Body of pancreas (tissue), 4 donors: ENCODE results near the gene ATXN7. TPM values are rescaled to one million over a fixed set of nuclear protein-coding genes. Genes with fewer than 3 reads are reported as not detected.

Source experiments
- ATAC-seq: fragments of 150-250 bp; one replicate; pipeline ENCODE4 v1.9.1; 2016
- DNase-seq, 4 donors: peaks; one replicate each; pipeline ENCODE4 v3.0.0-alpha.2; 2019
- H3K27ac ChIP-seq, 4 donors: fragments of 200-600 bp; sonication (generic); 1 replicate in 3 of 4; 2 replicates in 1 of 4; pipeline versions ENCODE4 v1.5.1 to v1.6.1; 2016 to 2019; ENCODE audit warnings: mild to moderate bottlenecking in 1 of 4, mixed read lengths in 1 of 4, moderate library complexity in 1 of 4
- H3K27me3 ChIP-seq, 2 donors: fragments of 200-600 bp; sonication (generic); one replicate each; pipeline ENCODE4 v1.6.0; 2016; ENCODE audit warnings: mild to moderate bottlenecking in 1 of 2
- H3K36me3 ChIP-seq, 2 donors: fragments of 200-600 bp; sonication (generic); replicated peaks in 1 of 2; 2 replicates each; pipeline ENCODE4 v1.5.1; 2016; ENCODE audit warnings: low read depth in 2 of 2; ENCODE audit not compliant: insufficient read depth in 1 of 2
- H3K4me1 ChIP-seq: fragments of 200-600 bp; sonication (generic); one replicate; pipeline ENCODE4 v1.6.0; 2016
- H3K4me3 ChIP-seq, 2 donors: fragments of 200-600 bp; sonication (generic); 1 replicate in 1 of 2; 2 replicates in 1 of 2; pipeline ENCODE4 v1.5.1; 2016 to 2019
- H3K9me3 ChIP-seq, 3 donors: fragments of 200-600 bp; sonication (generic); 1 replicate in 2 of 3; 2 replicates in 1 of 3; pipeline ENCODE4 v1.5.1; 2016
- CTCF ChIP-seq, 7 experiments: fragments of 450-650 bp in 4 of 7; fragments of 200-600 bp in 3 of 7; sonication (generic) in 3 of 7; IDR thresholded peaks; one replicate each; pipeline ENCODE4 v1.5.1; 2016 to 2019; ENCODE audit warnings: antibody characterized with exemption in 7 of 7
- POLR2A ChIP-seq, 3 donors: fragments of 450-650 bp; IDR thresholded peaks; one replicate each; pipeline ENCODE4 v1.6.1; 2016; ENCODE audit warnings: antibody characterized with exemption in 3 of 3, mild to moderate bottlenecking in 2 of 3
- WGBS, 2 donors: methylation state at CpG; one replicate each; pipeline ENCODE4 v1.1.5; 2017; 5-methylcytosine and 5-hydroxymethylcytosine counted together
- intact Hi-C: fragments of 100-400 bp; cut with DNase I; formaldehyde crosslinking; loops from one replicate; pipeline ENCODE4 v1.15.1; 2023
- total RNA-seq, 2 donors: library from RNA; depleted of rRNA; stranded (reverse); fragments of >200 nt; gene quantifications; one replicate each; pipeline ENCODE4 v1.1.0, GENCODE V29; 2016

Gene ATXN7
- total RNA-seq, 2 donors from 2014 or later = 36.3 to 43.8 TPM

- Histone ChIP-seq H3K9me3 (no peaks in the 10 kb centered on the region), H3K27me3 (no peaks in the 10 kb centered on the region), H3K4me1 (peaks cover 96% of the 10 kb centered on the region), H3K36me3 (no peaks in the 10 kb centered on the region), H3K27ac (peak overlapping the region in 2 of 4 donors; percentile 24 to 49), H3K4me3 (no peak overlapping the region)
- DNase-seq (no peak), ATAC-seq (no peak)
- WGBS, 2 donors = 58 to 72% methylated on average over 6 of the region's 6 CpGs
- intact Hi-C loops = no loop called here
- TF ChIP-seq POLR2A (IDR thresholded peaks at IDR 0.05) (no peak), CTCF (IDR thresholded peaks at IDR 0.05) (no peak)
These were observed 70.6 kb downstream of the ATXN7 start for GRCh38 chr3:63934041-63934866.

GRCh38 chr3:63936925-63937324, 73.3 kb downstream of the ATXN7 start:
- intact Hi-C loops = no loop called here
- no peaks in the 10 kb centered on the region for H3K27me3 ChIP-seq
- WGBS, 2 donors = 36 to 41% methylated on average over 4 of the region's 4 CpGs
- H3K36me3 ChIP-seq = no peaks in the 10 kb centered on the region
- H3K27ac ChIP-seq = peak overlapping the region in 2 of 4 donors; percentile 46 to 54
- H3K4me3 ChIP-seq = no peak overlapping the region
- no peaks in the 10 kb centered on the region for H3K9me3 ChIP-seq
- no peak for DNase-seq
- no peak for ATAC-seq
- peaks cover 96% of the 10 kb centered on the region for H3K4me1 ChIP-seq
- no peak for TF ChIP-seq POLR2A (IDR thresholded peaks at IDR 0.05)
- no peak for TF ChIP-seq CTCF (IDR thresholded peaks at IDR 0.05)

GRCh38 chr3:63937661-63938651, 74.3 kb downstream of the ATXN7 start:
- no peaks in the 10 kb centered on the region for H3K9me3 ChIP-seq
- peak; percentile 57 for ATAC-seq
- no peaks in the 10 kb centered on the region for H3K36me3 ChIP-seq
- TF ChIP-seq POLR2A (IDR thresholded peaks at IDR 0.05) (no peak), CTCF (IDR thresholded peaks at IDR 0.05) (no peak)
- peak in 1 of 4 donors; percentile 39 for DNase-seq
- no peak overlapping the region for H3K4me3 ChIP-seq
- peaks cover 96% of the 10 kb centered on the region for H3K4me1 ChIP-seq
- intact Hi-C loops = no loop called here
- no peaks in the 10 kb centered on the region for H3K27me3 ChIP-seq
- WGBS, 2 donors = 33 to 43% methylated on average over 6 of the region's 6 CpGs
- H3K27ac ChIP-seq = peak overlapping the region; percentile 32 to 54 (median 49)

GRCh38 chr3:63940389-63940757, 76.7 kb downstream of the ATXN7 start:
- DNase-seq (no peak), ATAC-seq (no peak)
- H3K9me3 ChIP-seq = no peaks in the 10 kb centered on the region
- peak overlapping the region; percentile 5 to 53 (median 32) for H3K27ac ChIP-seq
- 42 to 45% methylated on average over 4 of the region's 4 CpGs for WGBS, 2 donors
- no peaks in the 10 kb centered on the region for H3K36me3 ChIP-seq
- TF ChIP-seq POLR2A (IDR thresholded peaks at IDR 0.05) (no peak), CTCF (IDR thresholded peaks at IDR 0.05) (no peak)
- intact Hi-C loops = no loop called here
- peaks cover 98% of the 10 kb centered on the region for H3K4me1 ChIP-seq
- H3K27me3 ChIP-seq = no peaks in the 10 kb centered on the region
- no peak overlapping the region for H3K4me3 ChIP-seq
